ENCODE results near the gene PI4K2A.
"Not testable (repeated sequence)": the region's sequence is repeated elsewhere in the genome, so short reads cannot be mapped to it uniquely, and the experiment has no call there.

GRCh38 chr10:97684368-97684713 is 43.9 kb downstream of the PI4K2A start:
- not testable (repeated sequence) for TF ChIP-seq CTCF (conservative IDR thresholded peaks at IDR 0.05; ENCODE audit: low read depth, low read length); SMC3 (IDR thresholded peaks at IDR 0.05; ENCODE audit: low read depth, low read length)
